GM12878 (cell line): ENCODE measurements around the gene CAMKK1. TPM values are rescaled to one million over a fixed set of nuclear protein-coding genes. Genes with fewer than 3 reads are reported as not detected.
"Not testable (repeated sequence)": the region's sequence is repeated elsewhere in the genome, so short reads cannot be mapped to it uniquely, and the experiment has no call there.

Source experiments
- ATAC-seq: fragments of 200-7000 bp; cut with Tn5 transposase; 3 replicates; pipeline ENCODE4 v1.9.1; 2020; ENCODE audit warnings: mild to moderate bottlenecking, moderate library complexity
- BruUV-seq: library from RNA; stranded (reverse); fragments of 400-500 nt; replicated peaks from 2 replicates; lab custom pipeline; 2021; lab: Mats Ljungman, UMichigan
- CTCF ChIA-PET: fragments of 300-600 bp; sonication (Branson Sonifier 250); formaldehyde crosslinking; extraction: SDS; loops from one replicate; lab custom pipeline; 2021; ENCODE audit warnings: inconsistent platforms; lab: Yijun Ruan, JAX
- POLR2A ChIA-PET: fragments of 350-600 bp; formaldehyde crosslinking; extraction: SDS; loops from one replicate; lab custom pipeline; 2021; ENCODE audit warnings: inconsistent platforms; lab: Charles Lee
- RAD21 ChIA-PET: fragments of 300-600 bp; sonication (Branson Sonifier 250); formaldehyde crosslinking; loops from one replicate; lab custom pipeline; 2023; ENCODE audit warnings: antibody characterized with exemption; ENCODE audit not compliant: unreplicated experiment; lab: Charles Lee
- SMC1A ChIA-PET: fragments of 300-600 bp; sonication (Branson Sonifier 250); formaldehyde crosslinking; loops from one replicate; lab custom pipeline; 2023; ENCODE audit not compliant: unreplicated experiment, uncharacterized antibody; lab: Charles Lee
- DNase-seq: peaks from one replicate; pipeline ENCODE4 v3.0.0-alpha.2; 2011; ENCODE audit warnings: low read depth, low spot score
- FAIRE-seq: peaks from 3 replicates; lab custom pipeline; 2011; peaks lifted over from hg19 to GRCh38; lab: Jason Lieb, UNC
- H2AFZ ChIP-seq: 2 replicates; pipeline ENCODE4 v1.6.0; 2011; ENCODE audit warnings: low read depth, low read length, control low read depth; ENCODE audit not compliant: control insufficient read depth
- H3K27ac ChIP-seq: 2 replicates; pipeline ENCODE4 v1.5.1; 2011; ENCODE audit warnings: control low read depth; ENCODE audit not compliant: control insufficient read depth, insufficient read depth
- H3K27me3 ChIP-seq, 2 experiments: replicated peaks in 1 of 2; 2 replicates each; pipeline versions ENCODE4 v1.6.0 to v1.6.1; 2011; ENCODE audit warnings: low read length in 1 of 2; ENCODE audit not compliant: control insufficient read depth in 2 of 2, insufficient read depth in 2 of 2
- H3K36me3 ChIP-seq, 2 experiments: 2 replicates each; pipeline ENCODE4 v1.5.1; 2011; ENCODE audit warnings: low read length in 1 of 2; ENCODE audit not compliant: control insufficient read depth in 2 of 2, insufficient read depth in 2 of 2
- H3K4me1 ChIP-seq: 2 replicates; pipeline ENCODE4 v1.6.1; 2011; ENCODE audit warnings: mild to moderate bottlenecking, low read length, moderate library complexity, mixed read lengths; ENCODE audit not compliant: control insufficient read depth, insufficient read depth
- H3K4me2 ChIP-seq: 2 replicates; pipeline ENCODE4 v1.6.0; 2011; ENCODE audit warnings: control low read depth; ENCODE audit not compliant: control insufficient read depth, insufficient read depth
- H3K4me3 ChIP-seq: fragments of 200-600 bp; sonication (generic); 2 replicates; pipeline ENCODE4 v1.5.1; 2016
- H3K79me2 ChIP-seq: 2 replicates; pipeline ENCODE4 v1.6.0; 2011; ENCODE audit warnings: low read length; ENCODE audit not compliant: control insufficient read depth, insufficient read depth
- H3K9ac ChIP-seq: 2 replicates; pipeline ENCODE4 v1.8.0; 2011; ENCODE audit warnings: low read length, control low read depth, mixed read lengths; ENCODE audit not compliant: control insufficient read depth, insufficient read depth
- H3K9me3 ChIP-seq: replicated peaks from 3 replicates; pipeline ENCODE4 v1.5.1; 2011; ENCODE audit warnings: mild to moderate bottlenecking, low read length; ENCODE audit not compliant: control insufficient read depth, insufficient read depth
- H4K20me1 ChIP-seq: 2 replicates; pipeline ENCODE4 v1.6.0; 2011; ENCODE audit not compliant: control insufficient read depth, insufficient read depth
- BMI1 ChIP-seq: fragments of 450-650 bp; IDR thresholded peaks from 2 replicates; pipeline ENCODE4 v1.6.1; 2016; ENCODE audit warnings: mild to moderate bottlenecking, moderate library complexity, borderline replicate concordance
- CHD4 ChIP-seq: fragments of 200-600 bp; sonication (generic); IDR thresholded peaks from 2 replicates; pipeline ENCODE4 v1.6.1; 2016; ENCODE audit warnings: mild to moderate bottlenecking
- ESRRA ChIP-seq: IDR thresholded peaks from 2 replicates; pipeline ENCODE4 v1.6.1; 2012; ENCODE audit warnings: mild to moderate bottlenecking, low read length, improper control_type of control experiment
- KAT2A ChIP-seq: conservative IDR thresholded peaks from 2 replicates; pipeline ENCODE4 v1.6.1; 2011; ENCODE audit warnings: low read depth, low read length; ENCODE audit not compliant: control insufficient read depth
- WGBS: methylation state at CpG from one replicate; pipeline ENCODE4 v1.1.6; 2016; ENCODE audit warnings: low lambda C conversion rate; ENCODE audit not compliant: insufficient replicate concordance, insufficient coverage; ENCODE audit errors: missing lambda C conversion rate; 5-methylcytosine and 5-hydroxymethylcytosine counted together
- in situ Hi-C: fragments of 300-500 bp; cut with MboI; formaldehyde crosslinking; loops from 9 replicates; pipeline ENCODE4 v1.14.3; 2018; ENCODE audit warnings: mixed read lengths
- intact Hi-C: fragments of 100-400 bp; cut with micrococcal nuclease; formaldehyde crosslinking; loops from one replicate; pipeline ENCODE4 v1.14.2; 2022; ENCODE audit not compliant: unreplicated experiment
- polyA plus RNA-seq, 11 experiments: library from polyadenylated mRNA; depleted of rRNA in 4 of 11; unstranded in 6 of 11; stranded (reverse) in 5 of 11; fragments of >200 nt; fragmentation: Nextera tagmentation in 4 of 11; fragmentation: Illumina TruSeq in 1 of 11; extraction: Ambion mirVana in 4 of 11; extraction: Trizol in 1 of 11; gene quantifications; 1 replicate in 1 of 11; 2 replicates in 10 of 11; pipeline versions ENCODE4 v1.2.1 to v1.2.3, GENCODE V29; 2011 to 2016; ENCODE audit warnings: inconsistent platforms in 2 of 11, missing spikeins in 2 of 11, low read depth in 1 of 11
- total RNA-seq, 4 experiments: library from RNA; depleted of rRNA in 3 of 4; stranded (reverse); fragments of >200 nt in 3 of 4; fragmentation: Illumina TruSeq in 1 of 4; extraction: Trizol in 1 of 4; gene quantifications; 2 replicates each; pipeline versions ENCODE4 v1.2.1 to v1.2.3, GENCODE V29; 2013 to 2021

CAMKK1 gene
- total and polyA plus RNA-seq, 10 of the 15 experiments (the other 5 are each of a cell fraction or from before 2014, with no cell fraction given): 0.06 to 0.84 (median 0.37) TPM

DNA sequence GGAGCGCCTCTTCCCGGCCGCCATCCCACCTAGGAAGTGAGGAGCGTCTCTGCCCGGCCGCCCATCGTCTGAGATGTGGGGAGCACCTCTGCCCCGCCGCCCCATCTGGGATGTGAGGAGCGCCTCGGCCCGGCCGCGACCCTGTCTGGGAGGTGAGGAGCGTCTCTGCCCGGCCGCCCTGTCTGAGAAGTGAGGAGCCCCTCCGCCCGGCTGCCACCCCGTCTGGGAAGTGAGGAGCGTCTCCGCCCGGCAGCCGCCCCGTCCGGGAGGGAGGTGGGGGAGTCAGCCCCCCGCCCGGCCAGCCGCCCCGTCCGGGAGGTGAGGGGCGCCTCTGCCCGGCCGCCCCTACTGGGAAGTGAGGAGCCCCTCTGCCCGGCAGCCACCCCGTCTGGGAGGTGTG, 38.6 kb downstream of the CAMKK1 start:
- DNase-seq, H3K79me2 ChIP-seq, H3K4me1 ChIP-seq, H3K4me3 ChIP-seq, H3K9ac ChIP-seq, ATAC-seq, RAD21 ChIA-PET, H3K4me2 ChIP-seq, H2AFZ ChIP-seq, FAIRE-seq, BruUV-seq, CTCF ChIA-PET, H4K20me1 ChIP-seq, in situ Hi-C loops, intact Hi-C loops, H3K9me3 ChIP-seq, H3K27me3 ChIP-seq, POLR2A ChIA-PET, SMC1A ChIA-PET, H3K36me3 ChIP-seq, H3K27ac ChIP-seq: not testable (repeated sequence)
- 91% methylated on average over 9 of the region's 36 CpGs for WGBS

DNA sequence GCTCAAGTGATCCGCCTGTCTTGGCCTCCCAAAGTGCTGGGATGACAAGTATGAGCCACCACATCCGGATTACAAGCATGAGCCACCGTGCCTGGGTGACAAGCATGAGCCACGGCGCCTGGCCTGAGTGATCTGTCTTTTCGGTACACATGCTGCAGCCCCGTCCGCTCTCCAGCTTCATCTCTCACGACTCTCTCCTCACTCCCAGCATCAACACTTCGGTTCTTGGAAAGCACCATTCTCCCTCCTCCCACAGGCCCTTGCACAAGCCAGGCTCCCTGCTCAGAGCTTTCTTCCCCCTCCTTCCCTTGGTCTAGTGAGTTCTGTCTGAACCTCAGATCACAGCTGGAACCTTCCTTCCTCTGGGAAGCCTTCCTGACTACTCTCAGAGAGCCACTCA, 40.3 kb downstream of the CAMKK1 start:
- WGBS: 61% methylated on average over 10 of the region's 10 CpGs
- in situ Hi-C loops: no loop called here
- POLR2A ChIA-PET: no interaction called here
- SMC1A ChIA-PET: no interaction called here
- no TSS peak for BruUV-seq
- RAD21 ChIA-PET: no interaction called here
- Histone ChIP-seq H3K9me3 (no peaks in the 10 kb centered on the region), H3K9ac (no peak overlapping the region), H3K4me2 (no peak overlapping the region), H3K79me2 (no peaks in the 10 kb centered on the region)
- ATAC-seq: no peak
- DNase-seq: no peak
- TF ChIP-seq KAT2A (no peak), ESRRA (no peak), CHD4 (no peak), BMI1 (no peak)
- TF ChIP-seq, all 136 proteins: peak for 0
- Histone ChIP-seq H3K27me3 (no peaks in the 10 kb centered on the region; a peak in 1 of 4 replicates), H3K36me3 (no peaks in the 10 kb centered on the region), H3K27ac (no peak overlapping the region), H3K4me3 (no peak overlapping the region), H2AFZ (no peak overlapping the region), H4K20me1 (no peaks in the 10 kb centered on the region), H3K4me1 (no peaks in the 10 kb centered on the region)
- intact Hi-C loops: no loop called here
- FAIRE-seq: no peak
- CTCF ChIA-PET: interaction anchor here (0.6 to 1.5 kb wide), 4 partner anchors 9 to 1565 kb away, joined by 3 to 5 read pairs (median 4); no protein-coding TSS in a partner anchor
